ENCODE measurements around the gene ZNF512B. TPM values are rescaled to one million over a fixed set of nuclear protein-coding genes. Genes with fewer than 3 reads are reported as not detected.

The ZNF512B gene
- total and polyA plus RNA-seq, 2 donors (not counting 3 experiments of a cell fraction or from before 2014, with no cell fraction given) = 8.7 to 30.0 TPM

DNA sequence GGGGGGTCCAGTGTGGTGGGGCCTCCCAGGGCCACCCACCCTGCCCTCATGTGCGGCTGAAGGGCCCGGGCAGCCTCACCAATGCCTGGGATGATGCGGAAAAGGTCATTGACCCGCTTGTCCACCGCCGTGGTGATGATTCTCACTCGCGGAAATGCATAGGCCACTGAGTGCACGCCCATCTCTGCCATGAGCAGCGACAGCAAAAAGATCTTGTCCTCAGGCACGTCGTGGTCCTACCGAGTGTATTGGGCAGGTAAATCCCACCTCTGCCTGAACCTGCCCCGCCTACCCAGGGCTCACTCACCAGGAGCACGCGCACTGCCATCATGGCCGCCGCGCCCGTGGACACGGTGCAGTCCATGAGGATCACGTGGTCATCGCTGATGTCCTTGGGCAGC is 29.7 kb downstream of the ZNF512B start:
- DNase-seq (ENCODE audit: low read depth, low spot score) (no peak), FAIRE-seq (no peak)
- H3K36me3 ChIP-seq (ENCODE audit: control insufficient read depth in 2 of 2, extremely low read depth in 1 of 2, insufficient read depth in 2 of 2, low read length in 2 of 2) = peaks cover 8 to 39% of the 10 kb centered on the region in 2 experiments

More for the DNA sequence above, 29.7 kb downstream of the ZNF512B start:
- peaks cover 14% of the 10 kb centered on the region for H3K4me1 ChIP-seq (ENCODE audit: control insufficient read depth, extremely low read depth, insufficient read depth, low read length)
- peaks cover 11% of the 10 kb centered on the region for H3K79me2 ChIP-seq (ENCODE audit: control insufficient read depth, insufficient read depth, low read length)
- dilution Hi-C loops (cut with MboI; ENCODE audit: extremely low pct_ligation_motif_present, low sequenced_read_pairs) (no loop called here), intact Hi-C loops (cut with micrococcal nuclease) (no loop called here)
- no peaks in the 10 kb centered on the region for H3K9me3 ChIP-seq (replicated peaks; ENCODE audit: control insufficient read depth, insufficient read depth, low read length)
- no peaks in the 10 kb centered on the region for H3K9me1 ChIP-seq (replicated peaks; ENCODE audit: control insufficient read depth, extremely low read depth, insufficient read depth, low read length)
- H2AFZ ChIP-seq (ENCODE audit: low read depth, low read length) = no peak overlapping the region
- POLR2A ChIA-PET = interaction anchor here (0.7 kb wide), 1 partner anchor 34 kb away, joined by 4 read pairs; no protein-coding TSS in a partner anchor
- H3K27ac ChIP-seq (ENCODE audit: insufficient read depth, low read depth, low read length) = no peak overlapping the region
- no peaks in the 10 kb centered on the region for H3K27me3 ChIP-seq (ENCODE audit: control insufficient read depth in 2 of 2, insufficient read depth in 2 of 2, low read length in 2 of 2)
- BruUV-seq (replicated peaks) = TSS peak; percentile 10
- H3K9ac ChIP-seq (replicated peaks; ENCODE audit: extremely low read depth, insufficient read depth, low read length) = no peak overlapping the region
- CTCF ChIA-PET = interaction anchor here (1.4 kb wide), 1 partner anchor 34 kb away, joined by 4 read pairs; no protein-coding TSS in a partner anchor
- H3K4me3 ChIP-seq (replicated peaks in 1 of 3; ENCODE audit: insufficient read depth in 1 of 3, low read depth in 1 of 3, low read length in 3 of 3) = no peak overlapping the region
- TF ChIP-seq FOS (IDR thresholded peaks at IDR 0.05; ENCODE audit: borderline replicate concordance, insufficient read depth, low read length) (no peak), POLR2AphosphoS5 (IDR thresholded peaks at IDR 0.05; ENCODE audit: insufficient read depth, low read depth, low read length) (no peak), POLR2A (IDR thresholded peaks at IDR 0.05; ENCODE audit: low read depth, low read length) (no peak), GATA2 (IDR thresholded peaks at IDR 0.05; ENCODE audit: insufficient read depth, insufficient read length, low read depth, low read length) (no peak), EZH2 (IDR thresholded peaks at IDR 0.05; ENCODE audit: borderline replicate concordance, low read depth, low read length, severe bottlenecking) (no peak), JUN (IDR thresholded peaks at IDR 0.05; ENCODE audit: borderline replicate concordance, insufficient read depth, insufficient read length, low read depth) (no peak), MYC (IDR thresholded peaks at IDR 0.05; ENCODE audit: low read depth, low read length) (no peak)
- TF ChIP-seq, protein P1, sequence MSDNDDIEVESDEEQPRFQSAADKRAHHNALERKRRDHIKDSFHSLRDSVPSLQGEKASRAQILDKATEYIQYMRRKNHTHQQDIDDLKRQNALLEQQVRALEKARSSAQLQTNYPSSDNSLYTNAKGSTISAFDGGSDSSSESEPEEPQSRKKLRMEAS (IDR thresholded peaks at IDR 0.05; ENCODE audit: insufficient read depth, insufficient read length) = no peak
- TF ChIP-seq, protein P2, sequence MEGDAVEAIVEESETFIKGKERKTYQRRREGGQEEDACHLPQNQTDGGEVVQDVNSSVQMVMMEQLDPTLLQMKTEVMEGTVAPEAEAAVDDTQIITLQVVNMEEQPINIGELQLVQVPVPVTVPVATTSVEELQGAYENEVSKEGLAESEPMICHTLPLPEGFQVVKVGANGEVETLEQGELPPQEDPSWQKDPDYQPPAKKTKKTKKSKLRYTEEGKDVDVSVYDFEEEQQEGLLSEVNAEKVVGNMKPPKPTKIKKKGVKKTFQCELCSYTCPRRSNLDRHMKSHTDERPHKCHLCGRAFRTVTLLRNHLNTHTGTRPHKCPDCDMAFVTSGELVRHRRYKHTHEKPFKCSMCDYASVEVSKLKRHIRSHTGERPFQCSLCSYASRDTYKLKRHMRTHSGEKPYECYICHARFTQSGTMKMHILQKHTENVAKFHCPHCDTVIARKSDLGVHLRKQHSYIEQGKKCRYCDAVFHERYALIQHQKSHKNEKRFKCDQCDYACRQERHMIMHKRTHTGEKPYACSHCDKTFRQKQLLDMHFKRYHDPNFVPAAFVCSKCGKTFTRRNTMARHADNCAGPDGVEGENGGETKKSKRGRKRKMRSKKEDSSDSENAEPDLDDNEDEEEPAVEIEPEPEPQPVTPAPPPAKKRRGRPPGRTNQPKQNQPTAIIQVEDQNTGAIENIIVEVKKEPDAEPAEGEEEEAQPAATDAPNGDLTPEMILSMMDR (IDR thresholded peaks at IDR 0.05; ENCODE audit: extremely low read depth in 1 of 2, insufficient read depth in 1 of 2, low read depth in 1 of 2, low read length in 2 of 2) = no peak
- H4K20me1 ChIP-seq (replicated peaks; ENCODE audit: control insufficient read depth, extremely low read depth, insufficient read depth, low read length) = peaks cover under 1% of the 10 kb centered on the region
- H3K4me2 ChIP-seq (ENCODE audit: insufficient read depth, low read length) = no peak overlapping the region

Measured in endothelial cell of umbilical vein (primary cell).